RWPE2 (cell line): Measurements from ENCODE around the gene FARSB.
A peak's percentile ranks its signal among the peaks of the same experiment; 100 is the strongest.

Experiments
- ATAC-seq: fragments of 200-7000 bp; cut with Tn5 transposase; 3 replicates; pipeline ENCODE4 v1.9.1; 2021; ENCODE audit warnings: low read depth
- DNase-seq: peaks from one replicate; pipeline ENCODE4 v3.0.0-alpha.2; 2020; ENCODE audit warnings: low spot score
- H3K27ac ChIP-seq: fragments of 450-650 bp; 2 replicates; pipeline ENCODE4 v1.5.1; 2017; ENCODE audit warnings: mild to moderate bottlenecking; ENCODE audit not compliant: poor library complexity, severe bottlenecking
- H3K27me3 ChIP-seq: fragments of 250-450 bp; sonication (Bioruptor Pico); 2 replicates; pipeline ENCODE4 v1.5.1; 2021; ENCODE audit warnings: mild to moderate bottlenecking, moderate library complexity; ENCODE audit not compliant: insufficient read depth, poor library complexity, severe bottlenecking
- H3K36me3 ChIP-seq: fragments of 250-450 bp; sonication (Bioruptor Pico); 2 replicates; pipeline ENCODE4 v1.5.1; 2020; ENCODE audit warnings: low read depth, mild to moderate bottlenecking, moderate library complexity
- H3K4me1 ChIP-seq: fragments of 250-450 bp; sonication (Bioruptor Pico); 2 replicates; pipeline ENCODE4 v1.5.1; 2021; ENCODE audit warnings: mild to moderate bottlenecking, moderate library complexity; ENCODE audit not compliant: insufficient read depth, poor library complexity, severe bottlenecking
- H3K4me3 ChIP-seq: fragments of 250-450 bp; sonication (Bioruptor Pico); 2 replicates; pipeline ENCODE4 v1.5.1; 2021; ENCODE audit warnings: mild to moderate bottlenecking, moderate library complexity; ENCODE audit not compliant: severe bottlenecking
- H3K9me3 ChIP-seq: fragments of 250-450 bp; sonication (Bioruptor Pico); 2 replicates; pipeline ENCODE4 v1.5.1; 2021; ENCODE audit warnings: mild to moderate bottlenecking, moderate library complexity; ENCODE audit not compliant: severe bottlenecking
- CTCF ChIP-seq: fragments of 450-650 bp; IDR thresholded peaks from one replicate; pipeline ENCODE4 v1.5.1; 2017; ENCODE audit warnings: mild to moderate bottlenecking, moderate library complexity; ENCODE audit not compliant: poor library complexity, severe bottlenecking

The FARSB gene

GRCh38 chr2:222673883-222674282 lies 18.0 kb upstream of the FARSB start:
- no peak for TF ChIP-seq CTCF
- no peak for ATAC-seq
- no peak for DNase-seq
- Histone ChIP-seq H3K4me3 (no peak overlapping the region), H3K36me3 (no peaks in the 10 kb centered on the region), H3K27me3 (no peaks in the 10 kb centered on the region), H3K27ac (no peak overlapping the region), H3K9me3 (no peaks in the 10 kb centered on the region), H3K4me1 (no peaks in the 10 kb centered on the region)

- Histone ChIP-seq H3K9me3 (no peaks in the 10 kb centered on the region), H3K36me3 (no peaks in the 10 kb centered on the region), H3K4me3 (no peak overlapping the region), H3K27ac (no peak overlapping the region), H3K27me3 (no peaks in the 10 kb centered on the region), H3K4me1 (no peaks in the 10 kb centered on the region)
- ATAC-seq = no peak
- no peak for DNase-seq
- no peak for TF ChIP-seq CTCF
These were observed 17.4 kb upstream of the FARSB start for GRCh38 chr2:222673273-222673672.

GRCh38 chr2:222672068-222672401 lies 16.1 kb upstream of the FARSB start:
- DNase-seq = no peak
- no peak for TF ChIP-seq CTCF
- Histone ChIP-seq H3K4me3 (no peak overlapping the region), H3K36me3 (no peaks in the 10 kb centered on the region), H3K4me1 (no peaks in the 10 kb centered on the region), H3K9me3 (no peaks in the 10 kb centered on the region), H3K27me3 (no peaks in the 10 kb centered on the region), H3K27ac (no peak overlapping the region)
- ATAC-seq = no peak

GRCh38 chr2:222671259-222672067 lies 15.6 kb upstream of the FARSB start, which contains the start of gene MOGAT1:
MOGAT1 (plus strand) TSS chr2:222671658; CDS start chr2:222671786, 128 bp downstream.
- Histone ChIP-seq H3K4me1 (no peaks in the 10 kb centered on the region), H3K4me3 (peak within 1 kb of the TSS; percentile 16), H3K36me3 (no peaks in the 10 kb centered on the region), H3K27me3 (no peaks in the 10 kb centered on the region), H3K27ac (no peak within 1 kb of the TSS), H3K9me3 (no peaks in the 10 kb centered on the region)
- peak; percentile 81 for ATAC-seq
- no peak for DNase-seq
- TF ChIP-seq CTCF = no peak
